CD4-positive, alpha-beta T cell treated with Interleukin-1 beta for 1 hour (primary cell): Measurements from ENCODE around the gene CBFA2T3.

Experiments
- DNase-seq, 2 donors: peaks; one replicate each; pipeline ENCODE4 v3.0.0-alpha.2; 2020 to 2022

Gene CBFA2T3

GRCh38 chr16:88851616-88852015 is 125.4 kb downstream of the CBFA2T3 start:
- DNase-seq, result no peak

GRCh38 chr16:88850531-88851199 is 126.3 kb downstream of the CBFA2T3 start:
- DNase-seq, result no peak

DNA sequence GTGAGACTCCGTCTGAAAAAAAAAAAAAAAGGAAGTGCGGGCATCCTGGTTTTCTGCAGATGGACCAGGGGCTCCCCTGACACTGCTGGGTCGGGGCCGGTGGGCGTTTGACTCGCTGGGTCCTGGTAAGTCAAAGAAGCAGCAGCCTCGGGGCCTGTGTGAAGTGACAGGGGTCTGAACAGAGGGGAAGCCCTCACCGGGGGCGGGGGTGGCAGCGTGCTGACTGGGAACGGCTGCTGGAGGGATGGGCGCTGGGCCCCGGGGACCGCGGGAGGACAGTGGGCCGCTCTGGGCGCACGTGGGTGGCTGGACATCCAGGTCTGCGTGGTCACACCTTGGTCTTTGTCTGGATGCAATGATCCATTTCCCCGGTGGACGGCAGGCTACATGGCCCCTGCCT is 128.4 kb downstream of the CBFA2T3 start:
- DNase-seq, result no peak

GRCh38 chr16:88847654-88848053 is 129.4 kb downstream of the CBFA2T3 start:
- DNase-seq, result no peak

- DNase-seq, result no peak
Observed at GRCh38 chr16:88846088-88846487, 130.9 kb downstream of the CBFA2T3 start.

GRCh38 chr16:88844419-88845036 is 132.5 kb downstream of the CBFA2T3 start:
- no peak for DNase-seq

DNA sequence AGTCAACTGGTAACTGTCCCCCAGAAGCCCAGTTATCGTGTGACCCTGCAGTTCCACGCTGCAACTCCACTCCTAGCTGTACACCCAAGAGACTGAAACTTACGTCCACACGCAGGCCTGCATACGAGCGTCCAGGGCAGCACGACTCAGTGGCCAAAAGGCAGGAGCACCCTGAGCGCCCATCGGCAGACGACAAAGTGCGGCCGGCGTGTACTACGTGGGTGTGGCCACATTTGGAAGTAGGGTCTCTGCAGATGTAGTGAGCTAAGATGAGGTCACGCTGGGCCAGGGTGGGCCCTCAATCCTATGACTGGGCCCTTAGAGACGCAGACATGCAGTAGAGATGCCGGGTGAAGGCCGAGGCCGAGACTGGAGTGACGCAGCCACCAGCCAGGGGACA is 133.8 kb downstream of the CBFA2T3 start:
- no peak for DNase-seq

DNA sequence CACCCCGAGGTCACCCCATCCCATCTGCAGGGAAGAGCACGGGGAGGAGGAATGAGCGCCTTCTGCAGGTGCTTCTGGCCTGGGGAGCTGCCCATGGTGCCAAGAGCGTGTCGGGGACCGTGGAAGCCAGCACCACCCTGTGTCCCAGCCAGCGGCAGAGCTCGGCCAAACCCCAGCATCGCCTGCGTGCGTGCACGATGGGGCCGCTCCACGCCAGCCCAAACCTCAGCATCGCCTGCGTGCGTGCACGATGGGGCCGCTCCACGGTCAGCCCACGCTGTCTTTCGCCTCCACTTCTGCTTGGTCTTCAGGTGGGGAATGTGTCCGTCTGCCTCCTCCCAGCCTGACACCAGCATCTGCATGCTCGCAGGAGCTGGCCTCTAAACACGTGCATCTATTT is 134.2 kb downstream of the CBFA2T3 start:
- no peak for DNase-seq

GRCh38 chr16:88842308-88842756 is 134.7 kb downstream of the CBFA2T3 start:
- DNase-seq, result no peak

DNA sequence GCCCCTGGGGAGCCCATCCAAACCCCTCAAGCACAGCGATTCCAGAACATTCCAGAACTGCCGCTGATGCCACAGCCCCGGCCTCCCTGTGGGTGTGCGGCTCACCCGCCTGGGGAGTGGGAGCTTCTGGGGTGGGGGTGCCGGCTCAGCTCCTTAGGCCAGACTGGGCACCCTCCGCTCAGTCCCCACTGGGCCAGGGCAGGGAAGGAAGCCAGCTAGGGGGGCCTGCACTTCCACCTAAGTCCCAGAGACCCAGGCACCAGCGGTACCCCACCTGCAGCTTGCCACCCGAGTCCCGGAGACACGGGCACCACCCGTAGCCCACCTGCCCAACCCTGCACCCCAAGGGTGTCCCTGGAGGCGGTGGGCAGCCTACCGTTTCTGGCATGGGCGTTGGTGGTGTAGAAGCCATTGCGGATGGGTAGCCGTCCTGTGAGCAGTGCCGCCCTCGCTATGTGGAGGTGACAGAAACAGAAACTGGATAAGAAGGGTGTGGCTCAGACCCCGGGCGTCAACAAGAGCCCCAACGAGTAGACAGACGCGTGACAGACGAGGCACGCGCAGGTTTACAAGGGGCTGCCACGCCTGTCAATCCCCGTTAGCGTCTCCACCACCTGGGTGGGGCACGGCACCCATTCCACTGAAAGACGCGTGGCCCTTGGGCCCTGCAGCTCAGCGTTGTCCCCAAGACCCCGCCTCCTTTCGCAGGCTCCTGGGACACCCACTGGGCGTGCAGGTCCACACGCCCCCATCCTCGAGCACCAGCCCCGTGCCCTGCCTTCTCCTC is 135.3 kb downstream of the CBFA2T3 start:
- no peak for DNase-seq

DNA sequence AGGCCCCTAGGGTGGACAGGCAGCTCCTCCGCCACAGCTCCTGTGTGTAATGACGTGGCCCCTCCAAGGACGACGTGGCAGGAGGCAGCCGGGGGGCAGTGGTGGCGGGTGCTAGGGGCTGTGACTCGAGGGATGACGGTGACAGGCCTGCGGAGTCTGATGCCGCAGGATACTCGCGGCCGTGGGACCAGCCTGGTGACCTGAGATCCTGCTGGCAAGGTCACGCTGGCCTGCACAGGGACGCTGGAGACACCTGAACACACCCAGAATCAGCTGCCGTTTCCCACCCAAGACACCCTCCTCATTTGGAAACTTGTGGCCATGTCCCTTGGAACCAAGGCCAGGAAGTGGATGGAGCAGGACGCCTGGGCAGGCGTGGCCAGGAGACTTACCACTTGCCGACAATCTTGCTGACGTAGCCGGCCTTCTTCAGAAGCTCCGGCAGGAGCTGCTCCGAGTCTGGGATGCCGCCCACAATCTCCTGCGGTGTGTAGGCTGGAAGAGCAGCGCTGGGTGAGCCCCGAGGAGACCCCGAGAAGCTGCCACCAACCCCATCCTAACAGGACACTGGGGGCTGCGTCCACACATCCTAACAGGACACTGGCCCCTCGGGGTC is 136.3 kb downstream of the CBFA2T3 start:
- DNase-seq, result no peak

GRCh38 chr16:88839745-88840599 is 137.0 kb downstream of the CBFA2T3 start:
- no peak for DNase-seq

DNA sequence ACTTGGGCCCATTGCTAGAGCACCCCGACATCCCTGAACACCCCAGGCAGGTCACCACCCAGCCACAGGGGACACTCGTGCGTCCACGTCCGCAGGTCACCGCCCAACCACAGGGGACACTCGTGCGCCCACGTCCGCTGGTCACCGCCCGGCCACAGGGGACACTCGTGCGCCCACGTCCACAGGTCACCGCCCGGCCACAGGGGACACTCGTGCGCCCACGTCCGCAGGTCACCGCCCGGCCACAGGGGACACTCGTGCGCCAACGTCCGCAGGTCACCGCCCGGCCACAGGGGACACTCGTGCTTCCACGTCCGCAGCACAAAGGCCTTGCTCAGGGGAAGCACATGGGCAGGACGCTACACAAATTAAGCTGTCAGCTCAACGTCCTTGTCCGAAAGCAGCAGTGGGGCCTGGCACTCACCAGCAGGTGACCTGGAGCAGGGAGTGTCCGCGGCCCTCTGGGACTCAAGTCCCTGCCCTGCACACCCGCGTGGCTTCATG is 137.9 kb downstream of the CBFA2T3 start:
- no peak for DNase-seq

DNA sequence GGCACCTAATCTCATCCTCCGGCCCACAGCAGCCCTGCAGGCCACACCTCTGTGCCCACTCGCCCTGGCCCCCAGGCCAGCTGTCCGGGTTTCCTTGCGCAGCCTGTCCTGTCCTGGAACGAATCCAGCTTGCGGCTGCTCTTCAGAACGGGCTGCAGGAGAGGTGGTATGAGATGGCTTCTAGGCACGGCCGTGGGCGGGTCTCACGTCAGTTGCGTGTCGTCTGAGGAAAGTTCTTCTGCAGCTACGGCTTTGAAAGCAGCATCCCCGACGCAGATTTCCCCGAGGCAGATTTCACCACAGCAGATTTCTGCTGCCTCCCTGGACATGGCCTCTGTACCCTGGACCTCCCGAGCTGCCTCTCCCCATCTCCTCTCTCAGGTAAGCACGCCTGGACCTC is 138.4 kb downstream of the CBFA2T3 start:
- no peak for DNase-seq

- DNase-seq, result no peak
Observed at GRCh38 chr16:88837806-88838205, 139.2 kb downstream of the CBFA2T3 start.

DNA sequence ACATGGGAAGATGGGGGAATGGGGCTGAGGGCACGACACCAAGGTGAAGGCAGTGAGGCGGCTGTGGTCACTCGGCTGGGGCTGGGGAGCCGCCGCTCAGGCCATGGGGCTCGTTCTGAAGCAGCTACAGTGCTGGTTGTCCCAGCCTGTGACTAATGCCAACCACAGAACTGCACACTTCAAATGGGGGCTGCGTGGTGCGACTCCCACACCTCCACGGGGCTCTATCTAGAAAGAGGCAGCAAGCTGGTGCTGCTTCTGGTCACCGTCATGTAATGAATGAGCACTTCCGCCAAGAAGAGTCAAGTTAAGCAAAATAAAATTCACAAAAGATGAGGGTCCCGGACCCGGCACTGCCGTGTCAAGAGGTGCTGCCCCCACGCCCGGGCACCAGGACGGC is 140.2 kb downstream of the CBFA2T3 start:
- no peak for DNase-seq

DNA sequence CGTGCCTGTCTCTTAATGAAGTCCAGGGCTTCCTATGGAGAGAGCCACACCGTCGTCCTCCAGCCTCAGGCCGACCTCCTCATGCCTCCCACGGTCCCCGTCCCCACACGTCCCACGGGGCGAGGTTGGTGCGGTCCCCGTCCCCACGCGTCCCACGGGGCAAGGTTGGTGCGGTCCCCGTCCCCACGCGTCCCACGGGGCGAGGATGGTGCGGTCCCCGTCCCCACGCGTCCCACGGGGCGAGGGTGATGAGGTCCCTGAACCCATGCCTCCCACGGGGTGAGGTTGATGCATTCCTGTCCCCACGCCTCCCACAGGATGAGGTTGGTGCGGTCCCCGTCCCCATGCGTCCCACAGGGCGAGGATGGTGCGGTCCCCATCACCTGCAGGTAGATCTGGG is 141.2 kb downstream of the CBFA2T3 start:
- DNase-seq, result no peak

GRCh38 chr16:88835383-88835782 is 141.6 kb downstream of the CBFA2T3 start:
- no peak for DNase-seq

DNA sequence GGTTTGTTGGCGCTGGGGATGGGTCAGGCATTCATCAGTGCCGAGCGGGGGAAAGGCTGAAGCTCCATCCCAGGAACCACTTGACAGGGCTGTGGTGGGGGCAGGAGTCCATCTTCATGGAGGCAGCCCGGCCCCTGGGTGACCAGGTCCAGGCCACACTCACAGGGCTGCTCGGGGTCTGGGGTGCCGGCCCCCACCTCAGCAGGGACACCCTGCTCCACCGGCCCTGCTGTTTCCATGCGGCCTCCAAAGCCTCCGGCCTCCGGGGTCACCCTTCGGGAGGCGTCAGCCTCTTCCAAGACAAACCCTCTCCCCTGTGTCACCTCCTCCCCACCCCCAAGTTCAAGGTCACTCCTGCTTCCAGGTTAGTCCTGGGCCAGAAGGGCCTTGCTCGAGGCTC is 142.3 kb downstream of the CBFA2T3 start:
- DNase-seq, result no peak

DNA sequence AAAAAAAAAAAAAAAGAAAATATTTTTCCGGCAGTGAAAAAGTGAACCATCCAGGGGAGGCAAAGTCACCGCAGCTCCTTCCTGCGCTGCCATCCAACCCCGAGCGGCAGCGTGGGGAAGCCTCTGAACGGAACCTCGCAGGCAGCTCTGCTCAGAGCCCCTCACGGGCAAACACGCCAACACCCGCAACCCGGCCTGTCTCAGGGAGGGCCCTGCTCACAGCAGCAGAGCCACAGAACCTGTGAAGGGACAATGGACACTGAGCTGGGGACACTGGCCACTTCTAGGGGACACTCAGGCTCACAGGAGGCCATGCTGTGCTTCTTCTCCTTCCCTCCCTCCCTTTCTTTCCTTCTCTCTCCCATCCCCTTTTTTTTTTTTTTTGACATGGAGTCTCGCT is 143.9 kb downstream of the CBFA2T3 start:
- no peak for DNase-seq

GRCh38 chr16:88831838-88832237 is 145.2 kb downstream of the CBFA2T3 start:
- DNase-seq, result no peak

GRCh38 chr16:88830783-88831182 is 146.2 kb downstream of the CBFA2T3 start:
- no peak for DNase-seq
